PC-9 (cell line): ENCODE results near the gene FGFR2. TPM values are rescaled to one million over a fixed set of nuclear protein-coding genes. Genes with fewer than 3 reads are reported as not detected.

ENCODE experiments used
- BruUV-seq: library from RNA; stranded (reverse); fragments of 400-500 nt; replicated peaks from 2 replicates; lab custom pipeline; 2021; lab: Mats Ljungman, UMichigan
- CTCF ChIA-PET: fragments of 300-600 bp; sonication (Branson Sonifier 250); formaldehyde crosslinking; loops from one replicate; lab custom pipeline; 2022; ENCODE audit warnings: antibody characterized with exemption; lab: Charles Lee
- POLR2A ChIA-PET: fragments of 300-600 bp; sonication (Branson Sonifier 250); formaldehyde crosslinking; loops from one replicate; lab custom pipeline; 2022; ENCODE audit warnings: antibody characterized with exemption; ENCODE audit not compliant: unreplicated experiment; lab: Charles Lee
- DNase-seq, 2 experiments: peaks; one replicate each; pipeline versions ENCODE4 v3.0.0 to v3.0.0-alpha.2; 2015 to 2022; ENCODE audit warnings: mixed read lengths in 1 of 2
- H2AFZ ChIP-seq: fragments of 200-600 bp; sonication (generic); 2 replicates; pipeline ENCODE4 v1.8.1; 2017; ENCODE audit warnings: antibody characterized with exemption
- H3F3A ChIP-seq: fragments of 200-600 bp; sonication (generic); 2 replicates; pipeline ENCODE4 v1.8.1; 2017; ENCODE audit warnings: antibody characterized with exemption, mild to moderate bottlenecking, low read depth; ENCODE audit not compliant: insufficient read depth
- H3K27ac ChIP-seq: fragments of 200-600 bp; sonication (generic); 2 replicates; pipeline ENCODE4 v1.6.1; 2016; ENCODE audit warnings: mixed run types
- H3K27me3 ChIP-seq: fragments of 200-600 bp; sonication (generic); 2 replicates; pipeline ENCODE4 v1.6.1; 2016; ENCODE audit warnings: low read depth, mixed run types; ENCODE audit not compliant: insufficient read depth
- H3K36me3 ChIP-seq: fragments of 200-600 bp; sonication (generic); 2 replicates; pipeline ENCODE4 v1.6.1; 2016; ENCODE audit warnings: low read depth, mixed run types
- H3K4me1 ChIP-seq: fragments of 200-600 bp; sonication (generic); replicated peaks from 2 replicates; pipeline ENCODE4 v1.6.1; 2016; ENCODE audit warnings: mixed run types; ENCODE audit not compliant: insufficient read depth
- H3K4me2 ChIP-seq: fragments of 200-600 bp; sonication (generic); 2 replicates; pipeline ENCODE4 v1.6.1; 2017; ENCODE audit warnings: mixed run types
- H3K4me3 ChIP-seq: fragments of 200-600 bp; sonication (generic); 2 replicates; pipeline ENCODE4 v1.6.1; 2016; ENCODE audit warnings: mixed run types
- H3K79me2 ChIP-seq: fragments of 200-600 bp; sonication (generic); 2 replicates; pipeline ENCODE4 v1.6.1; 2017; ENCODE audit warnings: low read depth, mixed run types
- H3K9me2 ChIP-seq: fragments of 200-600 bp; sonication (generic); 2 replicates; pipeline ENCODE4 v1.8.1; 2017; ENCODE audit warnings: mild to moderate bottlenecking; ENCODE audit not compliant: insufficient read depth
- H3K9me3 ChIP-seq: fragments of 200-600 bp; sonication (generic); 2 replicates; pipeline ENCODE4 v1.8.1; 2016; ENCODE audit warnings: low read depth; ENCODE audit not compliant: insufficient read depth
- H4K20me1 ChIP-seq: fragments of 200-600 bp; sonication (generic); 2 replicates; pipeline ENCODE4 v1.8.1; 2017; ENCODE audit not compliant: insufficient read depth
- EZH2 ChIP-seq: fragments of 200-600 bp; sonication (generic); IDR thresholded peaks from 2 replicates; pipeline ENCODE4 v1.8.0; 2017; ENCODE audit warnings: antibody characterized with exemption, low read depth
- intact Hi-C: fragments of 100-400 bp; cut with micrococcal nuclease; formaldehyde crosslinking; loops from one replicate; pipeline ENCODE4 v1.10.0; 2022; ENCODE audit not compliant: unreplicated experiment
- total RNA-seq: library from RNA; stranded (reverse); gene quantifications from 2 replicates; pipeline ENCODE4 v1.2.3, GENCODE V29; 2021
- TF ChIP-seq, protein P1 (sequence below): fragments of 200-600 bp; sonication (generic); conservative IDR thresholded peaks from 2 replicates; pipeline ENCODE4 v1.6.1; 2017; ENCODE audit warnings: mixed run types, antibody characterized with exemption, mild to moderate bottlenecking, moderate library complexity

Gene FGFR2
- total RNA-seq, 1 experiment from 2014 or later = not detected

GRCh38 chr10:121615836-121616235, 17.6 kb upstream of the FGFR2 start:
- Histone ChIP-seq H2AFZ (no peak overlapping the region), H3K27ac (no peak overlapping the region), H3K4me3 (no peak overlapping the region), H4K20me1 (no peaks in the 10 kb centered on the region), H3K9me3 (no peaks in the 10 kb centered on the region), H3K27me3 (peaks cover 51% of the 10 kb centered on the region), H3K4me1 (no peaks in the 10 kb centered on the region), H3F3A (no peaks in the 10 kb centered on the region), H3K9me2 (no peaks in the 10 kb centered on the region), H3K79me2 (no peaks in the 10 kb centered on the region), H3K36me3 (no peaks in the 10 kb centered on the region), H3K4me2 (no peak overlapping the region)
- intact Hi-C loops = no loop called here
- no TSS peak for BruUV-seq
- TF ChIP-seq, protein P1, sequence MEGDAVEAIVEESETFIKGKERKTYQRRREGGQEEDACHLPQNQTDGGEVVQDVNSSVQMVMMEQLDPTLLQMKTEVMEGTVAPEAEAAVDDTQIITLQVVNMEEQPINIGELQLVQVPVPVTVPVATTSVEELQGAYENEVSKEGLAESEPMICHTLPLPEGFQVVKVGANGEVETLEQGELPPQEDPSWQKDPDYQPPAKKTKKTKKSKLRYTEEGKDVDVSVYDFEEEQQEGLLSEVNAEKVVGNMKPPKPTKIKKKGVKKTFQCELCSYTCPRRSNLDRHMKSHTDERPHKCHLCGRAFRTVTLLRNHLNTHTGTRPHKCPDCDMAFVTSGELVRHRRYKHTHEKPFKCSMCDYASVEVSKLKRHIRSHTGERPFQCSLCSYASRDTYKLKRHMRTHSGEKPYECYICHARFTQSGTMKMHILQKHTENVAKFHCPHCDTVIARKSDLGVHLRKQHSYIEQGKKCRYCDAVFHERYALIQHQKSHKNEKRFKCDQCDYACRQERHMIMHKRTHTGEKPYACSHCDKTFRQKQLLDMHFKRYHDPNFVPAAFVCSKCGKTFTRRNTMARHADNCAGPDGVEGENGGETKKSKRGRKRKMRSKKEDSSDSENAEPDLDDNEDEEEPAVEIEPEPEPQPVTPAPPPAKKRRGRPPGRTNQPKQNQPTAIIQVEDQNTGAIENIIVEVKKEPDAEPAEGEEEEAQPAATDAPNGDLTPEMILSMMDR = no peak
- no peak for TF ChIP-seq EZH2
- DNase-seq = no peak
- CTCF ChIA-PET = no interaction called here
- POLR2A ChIA-PET = no interaction called here

DNA sequence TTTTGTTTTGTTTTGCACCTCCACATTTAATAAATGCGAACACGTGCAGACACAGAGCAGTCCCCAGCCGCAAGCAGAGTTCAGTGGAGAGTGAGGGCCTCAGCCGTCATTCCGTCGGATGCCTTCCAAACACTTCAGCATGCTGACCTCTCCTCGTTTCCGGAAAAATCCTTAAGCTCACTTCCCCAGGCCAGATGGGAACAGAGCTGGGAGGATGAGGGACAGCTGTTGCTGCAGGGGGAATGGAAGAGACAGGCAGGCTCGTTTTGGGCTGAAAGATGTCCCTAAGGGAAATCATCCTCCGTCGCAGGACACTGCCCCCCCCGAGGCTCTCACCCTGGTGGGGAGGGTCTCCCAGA, 17.2 kb upstream of the FGFR2 start:
- BruUV-seq = no TSS peak
- CTCF ChIA-PET = no interaction called here
- intact Hi-C loops = no loop called here

DNA sequence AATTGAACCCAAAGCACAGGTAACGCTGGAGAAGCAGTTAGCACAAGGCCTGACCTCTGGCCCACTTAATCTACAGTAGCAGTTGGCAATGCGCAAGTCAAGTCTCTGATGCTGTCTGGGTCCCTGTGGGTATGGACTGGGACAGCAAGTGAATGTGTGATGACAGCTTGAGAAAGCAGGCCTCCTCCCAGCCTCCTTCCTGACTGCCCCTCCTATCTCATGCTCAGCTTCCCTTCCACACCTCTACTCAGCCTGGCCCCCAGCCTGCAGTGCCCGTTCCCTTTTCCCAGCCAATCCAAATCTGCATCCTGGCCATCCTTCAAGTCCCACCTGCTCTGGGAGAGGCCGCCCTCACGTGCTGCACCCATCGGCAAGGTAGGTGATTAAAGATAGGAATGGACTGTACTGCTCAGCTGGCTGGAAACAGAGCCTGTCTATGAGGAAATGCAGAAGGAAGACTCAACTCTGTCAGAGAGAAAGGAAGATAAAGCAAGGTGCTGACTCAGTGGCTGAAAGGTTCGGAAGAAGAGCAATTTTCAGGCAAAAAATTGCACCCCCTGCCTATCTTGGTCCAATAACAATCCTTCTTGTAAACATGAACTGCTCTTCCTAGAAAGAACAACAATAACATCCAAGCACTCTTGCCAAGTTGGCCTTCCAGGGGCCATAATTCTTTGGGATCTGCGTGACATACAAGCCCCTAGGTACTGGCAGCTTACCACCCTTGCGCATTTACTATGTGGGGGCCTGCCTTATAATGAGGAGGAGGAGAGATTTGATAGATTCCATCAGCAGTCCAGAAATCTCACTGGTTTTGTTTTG, 16.6 kb upstream of the FGFR2 start:
- H3K36me3 ChIP-seq = no peaks in the 10 kb centered on the region
- no peaks in the 10 kb centered on the region for H3K9me3 ChIP-seq
- POLR2A ChIA-PET = no interaction called here
- H3K27me3 ChIP-seq = peaks cover 58% of the 10 kb centered on the region
- no peak for DNase-seq
- H3K4me3 ChIP-seq = no peak overlapping the region
- H4K20me1 ChIP-seq = no peaks in the 10 kb centered on the region
- no peak overlapping the region for H3K4me2 ChIP-seq
- no peaks in the 10 kb centered on the region for H3K79me2 ChIP-seq
- CTCF ChIA-PET = no interaction called here
- TF ChIP-seq, protein P1 = no peak
- TF ChIP-seq EZH2 = no peak
- H3K27ac ChIP-seq = no peak overlapping the region
- BruUV-seq = no TSS peak
- no peaks in the 10 kb centered on the region for H3K4me1 ChIP-seq
- H3F3A ChIP-seq = no peaks in the 10 kb centered on the region
- no peak overlapping the region for H2AFZ ChIP-seq
- intact Hi-C loops = no loop called here
- no peaks in the 10 kb centered on the region for H3K9me2 ChIP-seq

More for the DNA sequence above, 17.2 kb upstream of the FGFR2 start:
- Histone ChIP-seq H3K4me3 (no peak overlapping the region), H3K9me2 (no peaks in the 10 kb centered on the region), H3K79me2 (no peaks in the 10 kb centered on the region), H3F3A (no peaks in the 10 kb centered on the region), H3K36me3 (no peaks in the 10 kb centered on the region), H2AFZ (no peak overlapping the region), H4K20me1 (no peaks in the 10 kb centered on the region), H3K4me2 (no peak overlapping the region), H3K27ac (no peak overlapping the region), H3K4me1 (no peaks in the 10 kb centered on the region), H3K27me3 (peaks cover 54% of the 10 kb centered on the region), H3K9me3 (no peaks in the 10 kb centered on the region)
- POLR2A ChIA-PET = no interaction called here
- TF ChIP-seq EZH2 = no peak
- TF ChIP-seq, protein P1 = no peak
- DNase-seq = no peak
